ENCODE measurements around the gene UACA. TPM values are rescaled to one million over a fixed set of nuclear protein-coding genes. Genes with fewer than 3 reads are reported as not detected.

The UACA gene
- total and polyA plus RNA-seq, 2 of the 8 experiments (the other 6 are each of a cell fraction or from before 2014, with no cell fraction given) = 28.6 to 38.9 TPM

GRCh38 chr15:70806992-70807712 lies 43.8 kb upstream of the UACA start:
- ChIA-PET POLR2A (ENCODE audit: partially characterized antibody) (no interaction called here), CTCF (ENCODE audit: partially characterized antibody) (interaction anchor here (0.7 to 1.7 kb wide), 5 partner anchors 84 to 208 kb away, joined by 3 to 4 read pairs (median 3); no protein-coding TSS in a partner anchor)
- H3K4ac ChIP-seq (replicated peaks; ENCODE audit: insufficient read length, low read depth, low read length) = no peak overlapping the region
- H2AK5ac ChIP-seq (ENCODE audit: low read depth, low read length) = no peak overlapping the region
- 95% methylated on average over 9 of the region's 9 CpGs; no CpG with 5 or more reads in 1 of the 2 experiments for WGBS, 2 experiments (ENCODE audit: extremely low coverage in 1 of 2, insufficient coverage in 1 of 2, insufficient read length in 1 of 2, insufficient replicate concordance in 2 of 2, low coverage in 1 of 2, low lambda C conversion rate in 2 of 2, missing lambda C conversion rate in 1 of 2)
- no peak overlapping the region for H3K18ac ChIP-seq (ENCODE audit: extremely low read depth, low read length)
- H2BK15ac ChIP-seq (ENCODE audit: low read length) = no peak overlapping the region
- no peak overlapping the region for H3K9ac ChIP-seq (replicated peaks in 1 of 4; ENCODE audit: extremely low read depth in 1 of 4, low read depth in 3 of 4, low read length in 3 of 4)
- no peak overlapping the region for H4K5ac ChIP-seq (ENCODE audit: insufficient read length, low read depth, low read length)
- H4K91ac ChIP-seq (replicated peaks; ENCODE audit: insufficient read length, low read length) = no peak overlapping the region
- no peaks in the 10 kb centered on the region for H3K36me3 ChIP-seq (ENCODE audit: control insufficient read depth in 2 of 4, insufficient read depth in 4 of 4, low read length in 3 of 4)
- no peaks in the 10 kb centered on the region for H3K27me3 ChIP-seq (replicated peaks in 1 of 4; ENCODE audit: control insufficient read depth in 3 of 4, extremely low read depth in 1 of 4, insufficient read depth in 3 of 4, low read length in 3 of 4)
- no peaks in the 10 kb centered on the region for H4K20me1 ChIP-seq (replicated peaks in 1 of 2; ENCODE audit: control insufficient read depth in 1 of 2, insufficient read depth in 2 of 2, low read length in 2 of 2)
- H3K56ac ChIP-seq (replicated peaks; ENCODE audit: insufficient read length, low read depth, low read length) = no peak overlapping the region
- no peak overlapping the region for H2BK20ac ChIP-seq (ENCODE audit: low read length)
- no peak overlapping the region for H3K4me3 ChIP-seq (ENCODE audit: extremely low read depth in 1 of 4, insufficient read depth in 2 of 4, low read depth in 3 of 4, low read length in 4 of 4)
- H2BK120ac ChIP-seq (replicated peaks; ENCODE audit: low read depth, low read length) = no peak overlapping the region
- H2AFZ ChIP-seq (ENCODE audit: low read length) = no peak overlapping the region
- H3K4me1 ChIP-seq (replicated peaks in 1 of 4; ENCODE audit: control insufficient read depth in 3 of 4, insufficient read depth in 4 of 4, low read length in 3 of 4) = no peaks in the 10 kb centered on the region
- no peaks in the 10 kb centered on the region for H3K9me3 ChIP-seq (ENCODE audit: insufficient read depth in 2 of 2, low read depth in 1 of 2, low read length in 1 of 2)
- 0 out of 2 replicates have a peak, but pooled peaks cover 3% of the 10 kb centered on the region for H3K23me2 ChIP-seq (ENCODE audit: low read depth, low read length)
- H4K8ac ChIP-seq (ENCODE audit: extremely low read depth, insufficient read depth, low read length) = no peak overlapping the region
- no peaks in the 10 kb centered on the region for H3K79me2 ChIP-seq (ENCODE audit: control insufficient read depth in 1 of 2, insufficient read depth in 2 of 2, low read length in 2 of 2)
- TF ChIP-seq E2F6 (IDR thresholded peaks at IDR 0.05) (no peak), HDAC2 (IDR thresholded peaks at IDR 0.05; ENCODE audit: borderline replicate concordance in 1 of 2, low read depth in 2 of 2, low read length in 2 of 2) (no peak), TBP (IDR thresholded peaks at IDR 0.05; ENCODE audit: low read depth, low read length) (no peak), FOSL1 (IDR thresholded peaks at IDR 0.05; ENCODE audit: insufficient read depth, low read depth, low read length) (no peak), EGR1 (IDR thresholded peaks at IDR 0.05; ENCODE audit: borderline replicate concordance, low read depth, low read length) (no peak), TEAD4 (IDR thresholded peaks at IDR 0.05; ENCODE audit: low read depth, low read length) (no peak)
- no peak overlapping the region for H3K4me2 ChIP-seq (ENCODE audit: insufficient read depth in 1 of 2, low read depth in 2 of 2, low read length in 2 of 2)
- H3K27ac ChIP-seq (ENCODE audit: low read depth, low read length) = no peak overlapping the region
- DNase-seq (ENCODE audit: low read depth in 1 of 2, low spot score in 2 of 2) (no peak), FAIRE-seq (no peak)
- H3K23ac ChIP-seq (ENCODE audit: insufficient read length) = no peak overlapping the region
- no peaks in the 10 kb centered on the region for H3K79me1 ChIP-seq (ENCODE audit: low read depth, low read length)
- H2BK12ac ChIP-seq (ENCODE audit: low read depth, low read length) = no peak overlapping the region
- H2BK5ac ChIP-seq (ENCODE audit: low read depth, low read length) = no peak overlapping the region
- no peak overlapping the region for H3K14ac ChIP-seq (ENCODE audit: insufficient read length)
